Caco-2 (cell line): ENCODE measurements around the gene USP9X. TPM values are rescaled to one million over a fixed set of nuclear protein-coding genes. Genes with fewer than 3 reads are reported as not detected.

Source experiments
- BruUV-seq: library from RNA; stranded (reverse); fragments of 400-500 nt; replicated peaks from 2 replicates; lab custom pipeline; 2021; lab: Mats Ljungman, UMichigan
- CTCF ChIA-PET: fragments of 300-600 bp; sonication (Branson Sonifier 250); formaldehyde crosslinking; loops from one replicate; lab custom pipeline; 2022; ENCODE audit warnings: antibody characterized with exemption; lab: Charles Lee
- POLR2A ChIA-PET: fragments of 300-600 bp; sonication (Branson Sonifier 250); formaldehyde crosslinking; loops from one replicate; lab custom pipeline; 2022; ENCODE audit warnings: antibody characterized with exemption; lab: Charles Lee
- DNase-seq, 2 experiments: peaks; one replicate each; pipeline versions ENCODE4 v3.0.0 to v3.0.0-alpha.2; 2020 to 2022
- H3K27me3 ChIP-seq: replicated peaks from 2 replicates; pipeline ENCODE4 v1.6.0; 2011; ENCODE audit warnings: low read length; ENCODE audit not compliant: control insufficient read depth, insufficient read depth
- H3K36me3 ChIP-seq: 2 replicates; pipeline ENCODE4 v1.5.1; 2011; ENCODE audit warnings: low read length; ENCODE audit not compliant: control insufficient read depth, insufficient read depth
- H3K4me1 ChIP-seq: fragments of 250-450 bp; sonication (Bioruptor Pico); 2 replicates; pipeline ENCODE4 v1.5.1; 2020; ENCODE audit warnings: mild to moderate bottlenecking
- H3K4me3 ChIP-seq: 2 replicates; pipeline ENCODE4 v1.5.1; 2011; ENCODE audit warnings: low read depth, mild to moderate bottlenecking, control low read depth, low read length
- H3K9me3 ChIP-seq: fragments of 250-450 bp; sonication (Bioruptor Pico); 2 replicates; pipeline ENCODE4 v1.5.1; 2020; ENCODE audit warnings: mild to moderate bottlenecking, moderate library complexity
- H3K27ac Mint-ChIP-seq: one replicate; pipeline ENCODE4 v1.8.0; 2022; ENCODE audit warnings: mixed read lengths; ENCODE audit not compliant: unreplicated experiment
- H3K27me3 Mint-ChIP-seq: one replicate; pipeline ENCODE4 v1.8.0; 2022; ENCODE audit warnings: mixed read lengths; ENCODE audit not compliant: insufficient read depth, unreplicated experiment
- H3K36me3 Mint-ChIP-seq: one replicate; pipeline ENCODE4 v1.8.0; 2022; ENCODE audit warnings: mild to moderate bottlenecking, mixed read lengths; ENCODE audit not compliant: insufficient read depth, unreplicated experiment
- H3K4me1 Mint-ChIP-seq: one replicate; pipeline ENCODE4 v1.8.0; 2022; ENCODE audit warnings: low read depth, mixed read lengths; ENCODE audit not compliant: unreplicated experiment
- H3K4me3 Mint-ChIP-seq: one replicate; pipeline ENCODE4 v1.8.0; 2022; ENCODE audit warnings: mild to moderate bottlenecking, moderate library complexity, mixed read lengths; ENCODE audit not compliant: unreplicated experiment
- H3K9me3 Mint-ChIP-seq: one replicate; pipeline ENCODE4 v1.8.0; 2022; ENCODE audit warnings: mixed read lengths; ENCODE audit not compliant: unreplicated experiment
- CTCF ChIP-seq, 2 experiments: fragments of 200-600 bp in 1 of 2; IDR thresholded peaks; 1 replicate in 1 of 2; 2 replicates in 1 of 2; pipeline versions ENCODE4 v1.5.1 to v1.8.0; 2011 to 2022; ENCODE audit warnings: antibody characterized with exemption in 1 of 2, control low read depth in 1 of 2, inconsistent platforms in 1 of 2, low read depth in 1 of 2, low read length in 1 of 2, mild to moderate bottlenecking in 1 of 2, moderate library complexity in 1 of 2; ENCODE audit not compliant: insufficient read depth in 1 of 2, severe bottlenecking in 1 of 2, unreplicated experiment in 1 of 2
- intact Hi-C: fragments of 100-400 bp; cut with micrococcal nuclease; formaldehyde crosslinking; loops from one replicate; pipeline ENCODE4 v1.10.0; 2022; ENCODE audit not compliant: unreplicated experiment
- total RNA-seq: library from RNA; stranded (reverse); gene quantifications from 2 replicates; pipeline ENCODE4 v1.2.3, GENCODE V29; 2022

USP9X gene
- total RNA-seq, 1 experiment from 2014 or later, result 73.7 TPM

DNA sequence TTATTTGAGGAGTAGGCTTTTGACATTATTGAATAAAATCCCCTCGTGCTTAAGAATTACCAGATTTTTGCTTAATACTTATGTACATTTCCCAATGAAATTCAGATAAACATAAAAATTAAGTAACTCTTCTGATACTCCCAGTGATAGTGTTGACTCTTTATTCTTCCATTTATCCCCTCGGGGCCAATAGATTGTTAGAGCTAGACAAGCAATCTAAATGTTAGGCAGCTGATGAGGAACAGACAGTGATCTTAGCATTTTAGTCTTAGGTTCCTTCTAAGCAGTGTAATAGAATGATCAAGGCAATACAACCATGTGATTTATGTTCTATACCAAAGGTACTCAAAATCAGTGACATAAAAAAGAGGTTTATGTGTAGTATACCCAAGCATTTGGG lies 68.7 kb downstream of the USP9X start:
- H3K4me3 Mint-ChIP-seq, result no peak overlapping the region
- POLR2A ChIA-PET, result no interaction called here
- H3K4me1 Mint-ChIP-seq, result no peaks in the 10 kb centered on the region
- Histone ChIP-seq H3K36me3 (no peaks in the 10 kb centered on the region; the same call in 1 of the 2 replicates), H3K4me1 (no peaks in the 10 kb centered on the region), H3K9me3 (no peaks in the 10 kb centered on the region), H3K4me3 (no peak overlapping the region), H3K27me3 (no peaks in the 10 kb centered on the region)
- no TSS peak for BruUV-seq
- no peak for DNase-seq
- no peaks in the 10 kb centered on the region for H3K27me3 Mint-ChIP-seq
- CTCF ChIA-PET, result no interaction called here
- no peaks in the 10 kb centered on the region for H3K9me3 Mint-ChIP-seq
- no peak for TF ChIP-seq CTCF (IDR thresholded peaks at IDR 0.05; ENCODE audit: insufficient read depth in 1 of 2, low read depth in 1 of 2, low read length in 1 of 2, severe bottlenecking in 1 of 2, unreplicated experiment in 1 of 2)
- intact Hi-C loops, result no loop called here
- H3K27ac Mint-ChIP-seq, result no peak overlapping the region
- peaks cover 44% of the 10 kb centered on the region for H3K36me3 Mint-ChIP-seq

DNA sequence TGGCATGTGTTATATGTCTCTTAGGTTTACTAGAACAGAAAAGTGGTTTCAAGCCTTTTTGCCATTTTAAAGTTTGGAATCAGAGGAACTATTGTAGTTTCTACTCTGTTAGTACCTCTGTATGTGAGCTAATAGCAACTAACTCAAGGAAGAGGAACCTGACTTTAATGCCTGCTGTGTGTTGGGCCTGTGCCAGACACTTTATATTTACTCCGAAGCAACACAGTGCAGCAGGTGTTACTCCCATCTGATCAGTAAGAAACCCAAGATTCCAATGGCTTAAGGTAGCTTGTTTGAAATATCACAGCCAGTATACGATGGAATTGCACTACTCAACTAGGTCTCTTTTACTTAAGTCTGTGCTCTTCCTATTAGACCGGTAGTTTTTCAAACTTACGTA lies 79.2 kb downstream of the USP9X start:
- TF ChIP-seq CTCF (IDR thresholded peaks at IDR 0.05; ENCODE audit: insufficient read depth in 1 of 2, low read depth in 1 of 2, low read length in 1 of 2, severe bottlenecking in 1 of 2, unreplicated experiment in 1 of 2), result no peak
- Histone ChIP-seq H3K9me3 (no peaks in the 10 kb centered on the region), H3K36me3 (no peaks in the 10 kb centered on the region), H3K4me1 (no peaks in the 10 kb centered on the region), H3K27me3 (no peaks in the 10 kb centered on the region), H3K4me3 (no peak overlapping the region)
- H3K27me3 Mint-ChIP-seq, result no peaks in the 10 kb centered on the region
- H3K27ac Mint-ChIP-seq, result no peak overlapping the region
- H3K4me3 Mint-ChIP-seq, result no peak overlapping the region
- intact Hi-C loops, result no loop called here
- DNase-seq, result no peak
- ChIA-PET CTCF (no interaction called here), POLR2A (no interaction called here)
- peaks cover 50% of the 10 kb centered on the region for H3K36me3 Mint-ChIP-seq
- peaks cover 6% of the 10 kb centered on the region for H3K4me1 Mint-ChIP-seq
- no TSS peak for BruUV-seq
- no peaks in the 10 kb centered on the region for H3K9me3 Mint-ChIP-seq

- Mint-ChIP-seq H3K36me3 (peaks cover 56% of the 10 kb centered on the region), H3K27me3 (no peaks in the 10 kb centered on the region), H3K4me1 (peaks cover 6% of the 10 kb centered on the region), H3K27ac (no peak overlapping the region), H3K4me3 (no peak overlapping the region), H3K9me3 (no peaks in the 10 kb centered on the region)
- CTCF ChIA-PET, result no interaction called here
- H3K4me1 ChIP-seq, result no peaks in the 10 kb centered on the region
- no peaks in the 10 kb centered on the region for H3K9me3 ChIP-seq
- no peak overlapping the region for H3K4me3 ChIP-seq
- no peak for DNase-seq
- no TSS peak for BruUV-seq
- POLR2A ChIA-PET, result no interaction called here
- TF ChIP-seq CTCF (IDR thresholded peaks at IDR 0.05; ENCODE audit: insufficient read depth in 1 of 2, low read depth in 1 of 2, low read length in 1 of 2, severe bottlenecking in 1 of 2, unreplicated experiment in 1 of 2), result no peak
- no peaks in the 10 kb centered on the region for H3K27me3 ChIP-seq
- intact Hi-C loops, result no loop called here
- H3K36me3 ChIP-seq, result no peaks in the 10 kb centered on the region
Observed at GRCh38 chrX:41167888-41168287, 82.6 kb downstream of the USP9X start.
